ENCODE results near the gene ADNP.

- no peak for TF ChIP-seq CTCF (IDR thresholded peaks at IDR 0.05)
- no peak for TF ChIP-seq EZH2 (IDR thresholded peaks at IDR 0.05; ENCODE audit: borderline replicate concordance, insufficient read depth, low read depth, low read length, poor library complexity, severe bottlenecking)
Observed at GRCh38 chr20:50866831-50867230, 64.4 kb downstream of the ADNP start.

Measured in B cell (primary cell).